ENCODE results near the gene MYNN. TPM values are rescaled to one million over a fixed set of nuclear protein-coding genes. Genes with fewer than 3 reads are reported as not detected.

MYNN gene
- total RNA-seq, 2 experiments from 2014 or later, result 13.8 to 14.1 TPM

DNA sequence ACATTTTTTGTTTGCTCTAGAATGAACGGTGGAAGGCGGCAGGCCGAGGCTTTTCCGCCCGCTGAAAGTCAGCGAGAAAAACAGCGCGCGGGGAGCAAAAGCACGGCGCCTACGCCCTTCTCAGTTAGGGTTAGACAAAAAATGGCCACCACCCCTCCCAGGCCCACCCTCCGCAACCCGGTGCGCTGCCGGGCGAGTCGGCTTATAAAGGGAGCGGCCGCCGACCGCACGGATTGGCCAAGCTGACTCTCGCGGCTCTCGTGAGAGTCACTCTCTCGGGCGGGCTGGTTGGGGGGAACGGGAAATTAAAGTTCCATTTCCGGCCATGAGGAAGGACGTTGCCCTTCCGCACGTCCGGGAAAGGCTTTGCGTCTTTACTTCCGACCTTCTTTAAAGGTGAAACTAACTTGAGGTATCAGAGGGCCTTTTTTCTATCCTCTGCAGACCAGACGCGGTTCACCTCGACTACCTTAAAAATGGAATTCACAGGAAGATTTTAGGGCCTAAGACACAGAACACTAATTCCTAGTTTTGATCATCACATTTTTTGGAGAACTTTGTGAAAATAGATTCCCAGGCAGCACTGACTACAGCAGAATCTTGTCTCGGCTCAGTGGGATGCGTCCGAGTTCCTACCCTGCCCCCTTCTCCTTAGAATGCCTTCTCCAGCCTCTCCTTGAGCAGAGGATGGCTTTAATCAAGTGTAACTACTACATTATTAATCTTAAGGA lies 8.1 kb upstream of the MYNN start, which contains the start of gene TERC:
Gene TERC (minus strand): TSS at position 179 of the 731 bp plus-strand sequence.
- POLR2A ChIA-PET, result interaction anchor here (1.0 to 3.1 kb wide), 10 partner anchors 8 to 492 kb away, joined by 3 to 34 read pairs (median 4); partner anchors contain the start of genes MYNN and SEC62
- no peaks in the 10 kb centered on the region for H3K27me3 Mint-ChIP-seq
- intact Hi-C loops (cut with micrococcal nuclease), result loop anchor here (5.0 kb wide), 1 partner anchor 202 kb away; the partner anchor contains the start of gene SEC62
- H3K27ac Mint-ChIP-seq, result peak within 1 kb of the TSS; percentile 99
- peaks cover 2% of the 10 kb centered on the region for H3K9me3 Mint-ChIP-seq
- H3K4me3 Mint-ChIP-seq, result peak within 1 kb of the TSS; percentile 96
- CTCF ChIA-PET, result interaction anchor here (2.5 kb wide), 1 partner anchor 97 kb away, joined by 9 read pairs; no protein-coding TSS in a partner anchor
- TF ChIP-seq, protein P1, sequence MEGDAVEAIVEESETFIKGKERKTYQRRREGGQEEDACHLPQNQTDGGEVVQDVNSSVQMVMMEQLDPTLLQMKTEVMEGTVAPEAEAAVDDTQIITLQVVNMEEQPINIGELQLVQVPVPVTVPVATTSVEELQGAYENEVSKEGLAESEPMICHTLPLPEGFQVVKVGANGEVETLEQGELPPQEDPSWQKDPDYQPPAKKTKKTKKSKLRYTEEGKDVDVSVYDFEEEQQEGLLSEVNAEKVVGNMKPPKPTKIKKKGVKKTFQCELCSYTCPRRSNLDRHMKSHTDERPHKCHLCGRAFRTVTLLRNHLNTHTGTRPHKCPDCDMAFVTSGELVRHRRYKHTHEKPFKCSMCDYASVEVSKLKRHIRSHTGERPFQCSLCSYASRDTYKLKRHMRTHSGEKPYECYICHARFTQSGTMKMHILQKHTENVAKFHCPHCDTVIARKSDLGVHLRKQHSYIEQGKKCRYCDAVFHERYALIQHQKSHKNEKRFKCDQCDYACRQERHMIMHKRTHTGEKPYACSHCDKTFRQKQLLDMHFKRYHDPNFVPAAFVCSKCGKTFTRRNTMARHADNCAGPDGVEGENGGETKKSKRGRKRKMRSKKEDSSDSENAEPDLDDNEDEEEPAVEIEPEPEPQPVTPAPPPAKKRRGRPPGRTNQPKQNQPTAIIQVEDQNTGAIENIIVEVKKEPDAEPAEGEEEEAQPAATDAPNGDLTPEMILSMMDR (IDR thresholded peaks at IDR 0.05), result no peak
- peaks cover 9% of the 10 kb centered on the region for H3K36me3 Mint-ChIP-seq (ENCODE audit: low read depth)
- peaks cover 20% of the 10 kb centered on the region for H3K4me1 Mint-ChIP-seq (ENCODE audit: low read depth)
- DNase-seq, result peak; percentile 96
- peak; percentile 86 for ATAC-seq

DNA sequence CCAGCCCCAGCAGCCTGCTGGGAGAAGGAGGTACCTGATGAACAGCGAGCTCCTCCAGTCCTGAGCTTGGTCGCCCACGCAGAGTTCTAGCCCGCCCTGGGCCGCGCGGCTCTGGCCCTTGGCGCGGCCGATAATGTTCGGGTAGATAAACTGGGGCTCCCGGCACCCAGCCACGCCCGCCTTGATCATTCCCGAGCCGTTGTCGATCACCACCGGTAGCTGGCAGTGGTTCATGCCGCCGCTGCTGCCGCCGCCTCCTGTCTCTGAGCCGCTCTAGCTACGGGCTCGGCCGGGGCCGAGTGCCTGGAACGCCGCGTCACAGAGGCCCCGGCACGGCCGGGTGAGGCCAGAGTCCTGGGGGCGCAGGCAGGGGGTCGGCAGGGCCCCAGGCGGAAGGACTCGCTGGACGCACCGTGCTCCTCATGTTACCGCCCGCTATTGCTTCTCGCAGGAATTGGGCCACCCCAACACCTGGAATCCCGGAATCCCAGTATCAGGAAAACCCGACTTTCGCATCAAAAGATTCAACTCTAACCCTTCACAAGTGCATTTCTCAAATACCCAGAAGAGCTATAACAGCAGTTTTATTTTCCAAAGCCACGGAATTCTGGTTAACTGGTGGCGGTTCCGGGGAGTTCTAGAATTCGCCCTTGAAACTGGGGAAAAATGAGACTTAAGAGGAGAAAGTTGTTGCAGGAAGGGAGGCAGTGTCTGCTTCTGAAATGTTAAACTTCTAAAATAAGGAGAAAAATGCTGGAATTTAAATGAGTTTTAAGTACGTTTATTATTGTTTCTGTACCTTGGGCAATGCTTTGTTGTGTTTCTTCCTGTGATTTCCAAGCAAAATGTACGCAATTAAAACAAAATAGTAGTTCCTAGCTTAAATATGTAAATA lies 3.7 kb upstream of the MYNN start, which contains the start of gene ACTRT3:
Gene ACTRT3 (minus strand): TSS at position 275 of the 895 bp plus-strand sequence. CDS start 41 bp downstream, at position 234.
- DNase-seq, result peak; percentile 80
- TF ChIP-seq, protein P1 (IDR thresholded peaks at IDR 0.05), result no peak
- Mint-ChIP-seq H3K4me3 (peak within 1 kb of the TSS; percentile 80), H3K27me3 (no peaks in the 10 kb centered on the region), H3K9me3 (no peaks in the 10 kb centered on the region), H3K36me3 (ENCODE audit: low read depth) (peaks cover 17% of the 10 kb centered on the region), H3K4me1 (ENCODE audit: low read depth) (peaks cover 13% of the 10 kb centered on the region), H3K27ac (peak within 1 kb of the TSS; percentile 84)
- intact Hi-C loops (cut with micrococcal nuclease), result no loop called here
- peak; percentile 23 for ATAC-seq
- ChIA-PET CTCF (interaction anchor here (1.0 kb wide), 1 partner anchor 8 kb away, joined by 3 read pairs; no protein-coding TSS in a partner anchor), POLR2A (interaction anchor here (0.7 to 1.0 kb wide), 7 partner anchors 11 to 1097 kb away, joined by 3 to 4 read pairs (median 3); partner anchors contain the start of genes LRRC34, LRRIQ4, PHC3 and SEC62)

DNA sequence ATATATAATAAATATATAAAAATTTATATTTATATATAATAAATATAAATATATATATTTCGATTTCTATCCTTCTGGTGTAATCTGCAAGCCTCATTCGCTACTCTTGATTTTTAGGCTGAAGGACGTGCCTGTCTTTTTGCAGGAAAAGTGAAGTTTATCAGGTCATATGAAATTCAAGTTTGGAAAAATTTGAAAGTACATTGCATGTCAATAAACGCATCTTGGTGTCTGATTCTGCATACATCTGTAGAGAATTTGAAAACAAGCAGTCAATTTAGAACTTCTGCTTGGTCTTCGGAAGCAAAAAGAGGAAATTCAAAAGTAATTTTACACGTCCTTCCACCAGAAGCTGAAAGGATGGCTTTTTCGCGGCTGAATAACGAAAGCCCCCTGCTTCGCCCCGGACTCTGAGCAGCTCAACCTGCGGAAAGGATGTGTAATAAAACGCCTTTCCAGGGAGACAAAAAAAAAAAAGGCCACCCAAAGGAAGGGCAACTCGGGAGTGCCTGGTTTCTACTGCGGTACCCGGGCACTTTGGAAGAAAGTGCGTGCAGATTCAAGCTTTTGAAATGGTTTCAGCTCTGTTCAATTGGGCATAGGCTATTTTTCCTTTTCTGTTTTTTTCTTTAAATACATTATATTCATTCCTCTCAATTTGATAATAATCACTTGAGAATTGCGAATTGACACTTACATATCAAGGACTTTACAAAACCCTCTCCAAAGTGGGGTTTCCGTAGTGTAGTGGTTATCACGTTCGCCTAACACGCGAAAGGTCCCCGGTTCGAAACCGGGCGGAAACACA lies 1.5 kb upstream of the MYNN start:
- Mint-ChIP-seq H3K4me3 (peak overlapping the region; percentile 94), H3K36me3 (ENCODE audit: low read depth) (peaks cover 28% of the 10 kb centered on the region), H3K4me1 (ENCODE audit: low read depth) (peaks cover 23% of the 10 kb centered on the region), H3K27me3 (no peaks in the 10 kb centered on the region), H3K27ac (peak overlapping the region; percentile 99), H3K9me3 (no peaks in the 10 kb centered on the region)
- POLR2A ChIA-PET, result interaction anchor here (1.3 to 3.3 kb wide), 6 partner anchors 8 to 410 kb away, joined by 5 to 34 read pairs (median 14); partner anchors contain the start of genes LRRC34, LRRIQ4, PHC3 and SEC62
- ATAC-seq (peak; percentile 13), DNase-seq (peak; percentile 70)
- TF ChIP-seq, protein P1 (IDR thresholded peaks at IDR 0.05), result no peak
- intact Hi-C loops (cut with micrococcal nuclease), result loop anchor here (1.0 to 2.0 kb wide), 2 partner anchors 8 to 41 kb away; partner anchors contain the start of genes LRRC34 and LRRIQ4
- CTCF ChIA-PET, result interaction anchor here (2.3 to 3.3 kb wide), 3 partner anchors 8 to 40 kb away, joined by 7 to 20 read pairs (median 17); partner anchors contain the start of genes LRRC34 and LRRIQ4

DNA sequence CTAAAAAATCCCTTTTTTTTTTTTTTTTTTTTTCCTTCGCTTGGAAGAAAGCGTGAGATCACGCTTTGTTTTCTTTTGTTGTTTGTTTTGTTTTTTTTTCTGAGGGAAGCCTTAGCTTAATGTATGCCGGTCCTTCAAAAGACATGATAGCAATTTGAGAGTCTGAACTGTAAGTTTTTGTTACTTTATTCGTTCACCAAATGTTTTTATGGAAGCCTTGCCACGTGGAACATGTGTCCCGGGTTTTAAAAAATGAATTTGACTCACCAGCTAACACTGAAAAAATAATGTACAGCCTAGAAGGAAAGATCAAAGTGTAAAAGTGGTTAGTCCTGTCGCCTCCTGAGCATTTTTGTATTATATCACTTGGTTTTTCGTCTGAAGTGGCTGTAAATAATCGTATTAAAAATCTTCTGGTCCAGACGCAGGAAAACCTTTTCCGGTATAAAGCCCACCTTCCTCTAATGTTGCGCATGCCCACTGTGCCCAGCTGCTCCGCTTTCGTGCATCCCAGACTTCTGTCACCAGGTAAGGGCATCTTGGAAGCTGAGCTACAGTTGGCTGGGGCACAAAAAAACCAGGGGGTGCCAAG lies 795 bp upstream of the MYNN start:
- intact Hi-C loops (cut with micrococcal nuclease), result loop anchor here (1.0 to 2.0 kb wide), 2 partner anchors 9 to 40 kb away; partner anchors contain the start of genes LRRC34 and LRRIQ4
- ChIA-PET CTCF (interaction anchor here (0.6 to 3.3 kb wide), 6 partner anchors 9 to 898 kb away, joined by 3 to 20 read pairs (median 5); partner anchors contain the start of genes LRRC34 and LRRIQ4), POLR2A (interaction anchor here (1.0 to 3.3 kb wide), 10 partner anchors 9 to 409 kb away, joined by 3 to 34 read pairs (median 5); partner anchors contain the start of genes LRRC34, LRRIQ4, PHC3 and SEC62)
- Mint-ChIP-seq H3K36me3 (ENCODE audit: low read depth) (peaks cover 34% of the 10 kb centered on the region), H3K9me3 (no peaks in the 10 kb centered on the region), H3K27ac (peak overlapping the region; percentile 99), H3K4me3 (peak overlapping the region; percentile 94), H3K27me3 (no peaks in the 10 kb centered on the region), H3K4me1 (ENCODE audit: low read depth) (peaks cover 27% of the 10 kb centered on the region)
- ATAC-seq, result peak; percentile 27
- TF ChIP-seq, protein P1 (IDR thresholded peaks at IDR 0.05), result no peak
- DNase-seq, result no peak
